ENCODE measurements around the gene LTBP2.

Gene LTBP2

GRCh38 chr14:74611650-74612349 lies at the start of gene LTBP2:
Gene LTBP2, minus strand, starts transcription at chr14:74612237. Its CDS starts 293 bp downstream, at chr14:74611944.
- DNase-seq (ENCODE audit: low read depth in 2 of 2) = no peak

DNA sequence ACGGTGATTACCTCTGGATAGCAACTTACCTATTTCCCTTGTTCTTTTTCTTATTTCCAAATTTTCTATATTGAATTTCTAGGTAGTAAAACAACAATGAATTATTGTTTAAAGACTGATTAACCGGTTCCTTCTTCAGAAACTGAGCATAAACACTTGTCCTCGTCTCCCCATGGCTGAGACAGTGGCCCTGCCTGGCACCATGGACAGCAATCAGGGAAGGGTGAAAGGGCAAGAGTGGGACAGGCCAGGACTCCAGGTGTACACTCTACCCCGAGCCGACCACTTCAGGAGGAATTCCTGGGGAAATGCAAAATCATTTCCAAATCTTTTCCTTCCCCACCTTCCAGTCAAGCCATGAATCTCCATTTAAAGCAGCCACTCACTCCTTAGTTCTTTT lies 48.8 kb upstream of the LTBP2 start:
- no peak for DNase-seq (ENCODE audit: low read depth in 2 of 2)

GRCh38 chr14:74660167-74660566 lies 48.1 kb upstream of the LTBP2 start:
- no peak for DNase-seq (ENCODE audit: low read depth in 2 of 2)

DNA sequence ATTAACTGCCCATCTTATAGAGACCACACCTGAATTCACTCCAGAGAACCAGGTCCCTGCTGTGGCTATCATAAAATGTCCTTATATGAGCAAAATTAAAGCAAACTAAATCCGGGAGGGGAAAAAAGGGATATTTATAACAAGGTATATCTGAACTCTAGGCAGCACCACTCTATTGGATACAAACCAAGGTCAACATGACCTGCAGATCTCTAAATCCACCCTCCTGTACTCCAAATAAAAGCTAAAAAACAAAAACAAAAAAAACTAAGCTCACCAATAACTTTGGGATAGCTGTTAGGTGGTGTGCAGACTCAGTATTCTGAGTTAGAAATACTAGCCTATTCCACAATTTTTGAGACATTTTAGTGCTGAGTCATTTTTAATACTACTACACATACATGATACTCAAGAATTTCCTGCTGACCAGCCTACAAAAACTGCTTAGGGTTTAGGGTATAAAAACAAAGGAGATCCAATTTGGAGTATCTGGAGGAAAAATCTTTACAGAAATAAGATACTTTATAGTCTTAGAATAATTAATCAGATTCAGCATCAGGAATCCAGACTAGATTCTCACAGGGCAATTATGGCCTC lies 46.6 kb upstream of the LTBP2 start:
- DNase-seq (ENCODE audit: low read depth in 2 of 2) = no peak

DNA sequence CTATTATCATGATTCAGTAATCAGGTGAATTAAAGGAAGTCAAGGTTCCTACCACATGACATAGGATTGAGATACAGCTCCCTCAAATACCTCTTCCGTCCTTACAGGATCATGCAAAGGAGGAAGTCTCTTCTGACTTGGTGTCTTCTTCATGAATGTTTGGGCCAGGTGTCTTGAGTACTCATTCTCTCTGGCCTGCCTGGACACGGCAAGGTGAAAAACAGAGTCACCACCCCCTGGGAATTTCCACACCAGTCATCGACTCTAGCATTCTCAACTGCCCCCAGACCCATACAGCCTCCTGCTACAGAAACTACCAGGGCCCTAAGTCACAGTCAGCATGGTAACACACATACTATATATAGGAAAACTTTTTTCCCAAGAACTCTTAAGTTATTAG lies 44.9 kb upstream of the LTBP2 start:
- DNase-seq (ENCODE audit: low read depth in 2 of 2) = no peak

- DNase-seq (ENCODE audit: low read depth in 2 of 2) = no peak
Measured at GRCh38 chr14:74655599-74656395, 43.8 kb upstream of the LTBP2 start.

- no peak for DNase-seq (ENCODE audit: low read depth in 2 of 2)
Measured at GRCh38 chr14:74654931-74655330, 42.9 kb upstream of the LTBP2 start.

GRCh38 chr14:74653386-74654138 lies 41.5 kb upstream of the LTBP2 start:
- DNase-seq (ENCODE audit: low read depth in 2 of 2) = no peak

GRCh38 chr14:74652541-74652940 lies 40.5 kb upstream of the LTBP2 start:
- DNase-seq (ENCODE audit: low read depth in 2 of 2) = no peak

DNA sequence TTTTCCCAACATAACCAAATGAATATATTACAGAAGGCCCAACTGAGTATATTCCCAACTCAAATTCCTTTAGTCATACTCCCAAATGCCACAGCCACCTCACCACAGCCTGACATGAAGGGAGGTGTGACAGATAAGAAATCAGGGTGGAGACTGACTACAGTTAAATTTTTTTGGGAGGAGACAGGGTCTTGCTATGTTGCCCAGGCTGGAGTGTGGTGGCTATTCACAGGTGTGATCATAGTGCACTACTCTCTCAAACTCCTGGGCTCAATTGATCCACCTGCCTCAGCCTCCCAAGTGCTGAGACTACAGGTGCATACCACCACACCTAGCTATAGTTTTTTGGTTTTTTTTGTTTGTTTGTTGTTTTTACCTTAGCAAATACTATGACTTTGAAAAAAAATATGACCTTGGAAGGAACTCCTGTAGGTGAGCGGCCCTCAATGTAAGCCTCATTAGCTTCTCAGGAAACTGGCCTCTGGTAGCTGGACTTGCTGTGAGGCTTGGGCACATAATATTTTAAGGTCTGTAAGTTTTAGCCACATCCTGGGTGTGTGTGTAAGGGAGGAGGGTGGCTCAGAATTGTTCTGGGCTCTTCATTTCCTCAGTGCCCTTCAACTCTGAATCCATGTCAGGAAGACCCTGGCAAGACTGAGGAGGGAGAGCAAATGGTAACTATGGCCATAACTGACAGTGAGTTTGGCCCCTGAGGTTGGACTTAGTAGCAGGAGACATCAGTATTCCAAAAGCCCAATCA lies 39.1 kb upstream of the LTBP2 start:
- no peak for DNase-seq (ENCODE audit: low read depth in 2 of 2)

DNA sequence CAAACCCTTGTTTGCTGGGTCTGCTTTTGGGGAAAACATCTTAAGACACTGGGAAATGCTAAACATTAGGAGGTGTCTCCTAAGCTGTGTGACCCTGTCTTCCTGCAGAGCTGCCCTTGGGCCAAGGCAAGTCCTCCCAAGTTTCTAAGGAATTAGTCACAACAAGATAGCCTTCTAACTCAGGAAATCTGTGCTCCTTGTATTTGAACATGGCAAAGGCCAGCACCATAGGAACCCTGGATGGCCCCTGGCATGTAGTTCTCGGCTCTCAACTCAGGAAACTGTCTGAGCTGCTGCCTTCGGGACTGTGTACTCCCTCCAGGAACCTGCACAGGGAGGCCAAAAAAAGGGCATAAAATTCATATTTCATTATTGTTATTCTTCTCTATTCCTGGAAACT lies 37.6 kb upstream of the LTBP2 start:
- no peak for DNase-seq (ENCODE audit: low read depth in 2 of 2)

DNA sequence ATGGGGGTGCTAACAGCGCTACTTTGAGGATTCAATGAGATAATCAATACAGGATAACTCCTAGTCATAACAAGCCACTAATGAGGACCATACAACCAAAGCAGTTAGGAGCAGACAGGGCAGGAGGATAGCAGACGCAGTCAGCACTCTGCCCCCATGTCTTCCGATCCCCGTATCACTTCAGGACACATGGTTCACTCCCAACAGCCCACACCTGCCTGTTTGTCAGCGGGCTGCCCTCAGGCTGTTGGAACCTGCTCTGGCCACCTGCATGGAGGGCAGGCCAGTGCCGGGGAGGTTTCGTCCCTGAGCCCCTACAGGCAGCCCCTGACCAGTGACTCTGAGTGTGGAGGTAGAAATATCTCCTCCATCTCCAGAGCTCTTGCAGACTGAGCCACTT lies 37.1 kb upstream of the LTBP2 start:
- no peak for DNase-seq (ENCODE audit: low read depth in 2 of 2)

DNA sequence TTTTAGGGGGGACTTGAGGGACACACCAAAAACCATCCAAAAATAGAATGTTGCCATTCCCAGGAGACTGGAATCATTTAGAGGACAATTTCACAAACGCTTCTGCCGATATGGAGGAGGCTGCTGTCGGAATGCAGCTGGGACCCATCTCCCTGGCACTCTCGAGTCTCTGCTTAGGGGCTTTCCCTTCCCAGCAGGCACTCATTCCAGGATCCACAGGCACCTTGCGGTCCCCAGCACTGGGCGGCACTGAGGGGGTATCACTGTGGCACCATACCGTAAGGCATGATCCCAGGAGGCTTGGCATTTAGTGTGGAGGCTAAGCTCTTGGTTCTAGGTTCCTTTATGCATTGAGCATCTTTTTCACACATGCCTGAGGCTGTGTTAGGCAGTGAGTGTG lies 36.6 kb upstream of the LTBP2 start:
- DNase-seq (ENCODE audit: low read depth in 2 of 2) = no peak

GRCh38 chr14:74647678-74648461 lies 35.8 kb upstream of the LTBP2 start:
- DNase-seq (ENCODE audit: low read depth in 2 of 2) = no peak

DNA sequence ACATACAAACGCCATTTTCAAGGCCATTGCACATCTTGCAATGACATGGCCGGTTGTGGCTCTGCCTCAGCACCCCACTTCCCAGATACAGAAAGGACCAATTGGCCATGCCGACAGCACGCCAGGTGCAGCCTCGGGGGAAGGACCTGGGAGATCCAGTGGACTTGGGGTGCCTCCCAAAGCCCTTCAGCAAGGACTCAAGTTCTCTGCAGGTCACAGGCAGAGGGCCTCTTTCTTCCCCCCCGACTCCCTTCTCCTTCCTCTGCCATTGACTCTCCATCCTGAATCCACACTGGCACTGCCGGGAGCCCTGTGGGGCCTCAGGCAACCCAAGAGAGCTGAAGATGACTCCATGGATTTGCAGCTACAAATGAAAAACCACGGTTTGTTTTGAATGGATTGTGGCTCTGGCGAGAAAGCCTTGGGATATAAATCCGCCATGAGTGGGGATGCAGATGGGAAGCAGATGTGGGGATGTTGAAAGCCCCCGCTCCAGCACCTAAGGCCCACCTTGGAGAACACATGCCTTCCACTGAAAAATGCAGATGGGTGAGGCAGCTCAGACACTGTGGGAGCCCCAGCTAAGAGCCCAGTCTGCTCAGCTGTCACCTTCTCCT lies 35.1 kb upstream of the LTBP2 start:
- DNase-seq (ENCODE audit: low read depth in 2 of 2) = no peak

- no peak for DNase-seq (ENCODE audit: low read depth in 2 of 2)
Measured at GRCh38 chr14:74645756-74646470, 33.9 kb upstream of the LTBP2 start.

DNA sequence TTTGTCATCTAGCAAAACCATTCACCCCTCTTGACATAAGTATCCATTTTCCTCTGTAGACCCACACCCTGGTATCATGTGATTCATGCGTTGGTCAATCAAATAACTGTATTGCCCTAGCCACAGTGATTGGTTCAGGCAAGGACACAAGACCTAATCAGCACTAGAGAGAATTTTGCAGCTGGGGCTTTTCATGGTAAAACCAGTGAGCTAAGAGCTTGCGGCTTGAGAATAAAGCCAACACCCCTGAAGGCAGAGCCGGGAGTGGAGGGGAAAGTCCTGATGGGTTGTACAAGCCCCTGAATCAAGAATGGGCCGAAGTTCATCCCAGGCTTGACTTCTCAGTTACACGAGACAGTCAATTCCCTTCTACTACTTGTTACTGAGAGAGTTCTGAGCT lies 33.2 kb upstream of the LTBP2 start:
- no peak for DNase-seq (ENCODE audit: low read depth in 2 of 2)

DNA sequence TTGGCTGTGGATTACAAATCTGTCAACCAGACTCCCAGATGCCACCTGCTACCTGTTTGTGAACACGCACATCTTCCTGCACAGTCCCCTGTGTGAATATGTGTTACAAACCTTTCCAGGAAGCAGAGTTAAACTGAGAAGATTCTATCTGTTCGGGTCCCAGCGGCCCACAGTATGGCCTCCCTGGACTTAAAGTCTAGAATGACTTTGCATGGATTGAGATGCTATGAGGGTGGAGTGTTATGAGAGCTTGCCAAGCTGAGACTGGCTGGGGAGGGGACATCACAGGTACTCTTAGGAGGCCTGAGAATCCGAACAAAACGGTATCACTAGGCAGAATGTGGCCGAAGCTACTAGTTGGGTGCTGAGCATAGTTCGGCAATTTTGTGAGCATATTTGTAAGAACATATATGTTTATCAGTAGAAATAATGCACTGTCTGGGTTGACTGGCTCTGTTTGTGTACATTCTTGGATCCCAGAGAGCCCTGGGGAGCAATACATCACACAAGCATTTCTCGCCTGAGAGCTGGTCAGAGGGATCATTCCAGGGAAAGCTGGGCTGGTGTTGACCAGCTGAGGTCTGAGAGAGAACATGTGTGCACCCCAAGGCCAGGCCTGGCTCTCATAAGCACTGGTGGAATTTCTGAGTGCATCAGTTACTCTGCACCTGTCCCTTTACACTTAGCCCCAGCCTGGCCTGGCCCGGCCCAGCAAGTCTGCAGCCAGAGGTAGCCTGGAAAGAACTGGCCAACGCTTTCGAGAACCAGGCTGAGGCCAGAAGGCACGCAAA lies 29.8 kb upstream of the LTBP2 start:
- no peak for DNase-seq (ENCODE audit: low read depth in 2 of 2)

DNA sequence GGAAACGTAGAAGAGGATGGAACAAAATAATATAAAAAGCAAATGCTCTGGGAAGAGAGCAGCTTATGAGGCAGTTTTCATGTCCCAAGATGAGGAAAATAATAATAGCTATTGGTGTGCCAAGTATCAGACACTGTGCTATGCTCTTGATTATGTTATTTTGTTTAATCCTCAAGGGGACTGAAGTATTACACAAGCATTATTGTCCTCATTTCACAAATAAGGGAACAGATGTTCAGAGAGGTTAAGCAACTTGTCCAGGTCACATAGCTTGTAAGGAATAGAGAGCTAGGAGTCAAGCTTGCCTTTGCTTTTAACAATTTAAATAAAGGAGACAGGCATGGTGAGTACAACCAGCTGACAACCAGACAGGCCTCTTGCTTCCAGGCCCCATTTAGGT lies 26.9 kb upstream of the LTBP2 start:
- no peak for DNase-seq (ENCODE audit: low read depth in 2 of 2)

All from fibroblast of skin of left biceps (primary cell).